Suppressor macrophage treated with lipopolysaccharide for 1 hour (primary cell): ENCODE measurements around the gene UBE2E2.

Source experiments
- DNase-seq, 3 donors: peaks; one replicate each; pipeline ENCODE4 v3.0.0-alpha.2; 2020 to 2022

UBE2E2 gene

DNA sequence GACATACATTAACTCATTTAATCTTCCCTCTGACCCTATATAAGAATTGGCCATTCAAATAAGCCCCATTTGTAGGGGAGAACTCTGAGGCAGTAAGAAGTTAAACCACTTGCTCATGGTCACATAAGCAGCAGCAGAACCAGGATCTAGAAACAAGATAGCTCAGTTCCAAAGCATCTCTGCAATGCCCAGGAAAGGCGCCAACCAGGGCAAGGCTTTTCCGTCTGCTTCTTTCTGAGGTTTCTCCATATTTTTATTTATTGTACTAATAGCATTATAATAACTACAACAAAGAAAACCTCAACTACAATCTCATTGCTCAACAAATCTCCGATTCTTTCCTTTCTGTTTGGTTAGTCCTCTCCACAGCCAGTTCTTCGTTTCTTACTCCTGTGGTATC is 4.3 kb upstream of the UBE2E2 start:
- DNase-seq: no peak

DNA sequence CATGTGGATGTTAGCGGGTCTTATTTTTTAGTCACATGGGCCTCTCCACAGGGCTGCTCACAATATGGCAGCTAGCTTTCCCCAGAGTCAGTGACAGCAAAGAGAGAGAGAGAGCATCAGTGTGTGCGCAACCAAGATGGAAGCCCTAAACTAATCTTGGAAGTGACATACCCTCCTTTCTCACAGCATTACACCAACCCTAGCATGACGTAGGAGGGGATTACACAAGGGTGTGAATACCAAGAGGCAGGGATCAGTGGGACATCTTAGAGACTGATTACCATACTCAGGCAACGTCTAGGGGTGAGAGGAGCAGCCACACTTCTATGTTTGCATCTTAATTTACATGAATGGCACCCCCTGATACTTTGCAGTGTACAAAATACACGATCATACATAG is 3.5 kb upstream of the UBE2E2 start:
- peak; percentile 36 to 43 (median 43) for DNase-seq

DNA sequence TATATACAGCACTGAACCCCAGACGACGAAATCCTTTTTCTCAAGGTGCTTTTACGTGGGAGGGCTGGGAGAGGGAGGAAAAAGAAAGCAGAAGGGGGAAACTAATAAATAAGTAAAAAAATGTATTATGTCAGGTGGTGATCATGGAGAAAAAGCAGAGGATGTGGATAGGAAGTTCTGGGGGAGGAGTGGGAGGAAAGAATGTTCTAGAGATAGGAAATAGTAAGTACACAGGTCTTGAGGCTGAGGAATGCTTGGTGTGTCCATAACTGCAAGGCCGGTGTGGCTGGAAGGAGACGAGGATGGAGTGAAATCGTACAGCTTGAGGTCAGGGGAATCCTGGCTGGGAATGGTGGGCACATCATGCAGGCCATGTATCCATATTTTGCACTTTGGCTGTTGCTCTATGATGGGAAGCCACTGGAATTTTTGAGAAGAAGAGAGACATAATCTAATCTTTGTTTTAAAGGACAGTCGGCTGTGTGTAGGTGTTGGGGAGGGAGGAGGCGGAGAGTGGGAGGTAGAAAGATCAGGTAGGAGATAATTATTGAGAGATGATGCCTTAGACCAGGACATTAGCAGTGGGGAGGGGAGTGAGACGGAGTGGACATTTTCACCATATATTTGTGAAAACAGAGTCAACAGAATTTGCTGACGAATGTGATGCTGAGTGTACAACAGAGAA is 1.8 kb upstream of the UBE2E2 start:
- DNase-seq: no peak

DNA sequence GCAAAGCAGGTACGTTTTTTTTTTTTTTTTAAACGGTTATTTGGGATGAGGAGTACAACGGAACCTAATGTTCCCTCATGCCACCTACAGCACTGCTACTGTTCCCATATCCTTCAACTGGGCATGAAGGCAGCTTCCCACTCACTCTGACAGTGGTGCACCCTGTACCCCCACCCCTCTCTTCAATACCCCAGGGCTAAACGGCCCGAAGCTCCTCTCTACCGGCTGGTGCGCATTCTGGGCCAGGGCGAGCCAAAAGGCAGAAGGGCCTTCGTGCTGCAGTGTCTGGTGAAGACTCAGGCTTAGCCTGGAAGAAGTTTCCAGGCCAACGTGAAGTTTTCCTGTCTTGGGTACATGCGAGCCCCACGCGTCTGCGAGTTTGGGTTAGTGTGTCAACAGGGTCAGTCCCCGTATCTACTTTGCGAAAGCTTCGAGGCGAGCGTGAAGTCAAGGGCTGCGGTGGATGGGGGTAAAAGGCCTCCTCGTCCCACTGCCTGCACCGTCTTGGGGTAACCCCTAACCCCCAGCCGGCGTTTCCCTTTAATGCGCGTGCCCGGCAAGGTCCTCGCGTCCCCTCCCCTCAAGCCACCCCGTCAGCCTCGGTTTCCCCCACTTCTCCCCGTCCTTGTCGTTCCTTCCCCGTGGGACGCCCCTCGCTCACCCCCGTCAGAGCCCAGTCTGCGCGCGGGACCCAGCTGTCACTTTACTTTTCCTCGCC is 765 bp upstream of the UBE2E2 start:
- DNase-seq: peak in 2 of 3 donors; percentile 50 to 55

DNA sequence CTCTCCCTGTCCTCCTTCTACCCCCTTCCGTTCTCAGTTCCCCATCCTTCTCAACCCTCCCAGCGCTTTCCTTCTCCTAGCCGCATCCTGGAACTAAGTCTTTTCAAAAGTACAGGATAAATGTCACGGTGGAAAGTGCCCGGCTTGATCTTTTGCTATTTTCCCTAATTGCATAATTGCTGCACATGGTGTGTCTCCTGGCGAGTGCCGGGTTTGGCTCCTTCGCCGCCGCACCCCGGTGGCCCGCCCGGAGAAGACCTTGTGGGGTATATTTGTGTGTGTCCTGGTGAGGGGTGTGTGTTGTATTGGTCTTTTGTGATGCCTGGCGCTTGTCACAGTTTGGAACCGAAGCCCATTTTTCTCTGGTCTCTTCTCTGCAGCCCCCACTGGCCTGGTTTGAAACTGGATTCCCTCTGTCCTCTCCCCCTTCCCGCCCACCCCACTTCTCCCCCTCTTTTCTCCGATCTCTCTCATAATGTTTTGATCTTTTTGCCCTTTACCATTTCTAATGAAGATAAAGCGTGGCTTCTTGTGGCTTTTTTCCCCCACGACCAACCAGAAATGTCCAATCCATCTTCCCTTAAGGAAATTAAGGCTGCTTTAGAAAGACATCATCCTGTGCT is 692 bp downstream of the UBE2E2 start:
- peak; percentile 67 to 73 (median 73) for DNase-seq

DNA sequence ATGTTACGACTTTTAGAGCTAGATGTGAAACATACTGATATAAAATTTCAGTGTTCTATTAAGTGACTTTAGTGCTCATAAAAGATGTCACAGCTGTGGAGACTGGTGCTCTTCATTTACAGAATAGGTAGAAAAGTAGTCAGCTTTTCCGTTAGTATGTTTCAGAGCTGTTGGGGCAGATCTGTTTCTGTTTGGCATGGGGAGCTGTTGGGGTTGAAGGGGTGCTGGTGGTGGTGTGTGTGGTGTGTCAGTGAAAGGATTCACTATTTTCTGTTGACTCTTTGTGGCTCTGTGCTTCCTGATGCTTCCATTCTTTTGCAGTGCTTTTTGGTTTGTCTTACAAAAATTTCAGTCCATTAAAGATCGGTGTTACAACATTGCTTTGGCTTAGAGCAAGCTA is 3.2 kb downstream of the UBE2E2 start:
- no peak for DNase-seq

DNA sequence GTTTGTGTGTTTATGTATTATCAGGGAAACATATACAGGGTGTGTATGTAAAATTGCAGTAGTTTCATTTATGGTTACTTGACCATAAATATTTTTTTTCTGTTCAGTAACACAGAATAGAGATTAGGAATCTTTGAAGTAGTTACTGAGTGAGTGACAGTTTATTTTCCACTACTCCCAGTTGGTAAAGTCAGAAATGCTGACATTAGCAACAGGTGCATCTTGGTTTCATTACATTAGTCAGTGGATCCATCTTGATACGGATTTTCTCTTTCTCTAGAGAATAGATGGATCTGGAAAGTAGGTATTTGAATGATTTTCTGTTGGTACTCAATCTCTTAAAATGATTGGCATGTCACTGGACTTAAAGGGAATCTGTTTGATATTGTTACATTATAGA is 6.0 kb downstream of the UBE2E2 start:
- DNase-seq: no peak

DNA sequence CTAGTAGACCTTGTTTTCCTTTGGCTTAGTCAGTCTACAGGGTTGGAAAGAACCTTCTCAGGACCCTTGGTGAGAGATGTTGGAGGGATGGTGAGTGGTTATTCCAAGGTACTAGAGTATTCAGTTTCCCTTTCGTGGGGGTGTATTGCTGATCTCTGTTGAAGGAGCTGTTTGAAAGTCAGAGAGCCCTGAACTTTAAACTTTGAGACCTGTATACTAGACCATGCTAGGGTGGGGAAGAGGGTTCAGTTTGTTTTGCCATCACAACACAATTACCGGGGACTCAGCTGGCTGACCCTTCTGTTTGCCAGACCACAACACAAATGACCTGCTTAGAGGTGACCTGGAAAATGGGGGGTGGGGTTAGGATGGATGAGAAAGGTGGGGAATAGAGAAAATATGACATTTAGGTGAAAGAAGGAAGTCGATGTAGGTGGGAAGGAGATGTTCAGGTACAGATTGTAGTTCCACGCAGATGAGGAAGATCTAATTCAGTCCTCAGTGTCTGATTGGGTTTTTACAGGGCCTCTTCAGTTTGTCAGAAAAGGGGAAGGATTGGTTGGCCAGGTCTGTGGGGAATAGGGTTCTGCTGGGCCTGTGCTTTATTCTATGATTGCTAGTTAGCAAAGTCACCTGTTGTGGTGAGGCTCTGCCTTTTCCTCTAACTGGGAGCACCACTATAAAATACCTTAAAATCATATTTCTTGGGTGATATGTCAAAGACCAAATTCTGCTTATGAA is 6.8 kb downstream of the UBE2E2 start:
- DNase-seq: no peak

DNA sequence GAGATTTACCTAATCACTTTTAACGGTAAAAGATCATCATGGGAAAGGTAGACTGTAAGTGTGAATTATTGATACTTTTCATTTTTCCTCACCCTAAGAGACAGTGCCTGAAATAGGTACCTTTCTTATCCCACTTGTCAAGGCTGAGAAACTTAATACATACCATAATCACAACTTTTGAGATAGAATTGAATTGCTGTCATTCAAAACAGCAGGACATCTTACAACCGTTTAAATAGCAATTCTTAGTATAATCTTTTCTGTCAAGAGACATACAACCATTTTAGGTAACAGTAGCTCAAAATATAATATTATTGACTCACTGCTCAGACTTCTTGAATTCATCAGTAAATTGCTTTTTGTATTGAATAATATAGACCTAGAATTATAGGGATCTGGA is 10.7 kb downstream of the UBE2E2 start:
- no peak for DNase-seq

DNA sequence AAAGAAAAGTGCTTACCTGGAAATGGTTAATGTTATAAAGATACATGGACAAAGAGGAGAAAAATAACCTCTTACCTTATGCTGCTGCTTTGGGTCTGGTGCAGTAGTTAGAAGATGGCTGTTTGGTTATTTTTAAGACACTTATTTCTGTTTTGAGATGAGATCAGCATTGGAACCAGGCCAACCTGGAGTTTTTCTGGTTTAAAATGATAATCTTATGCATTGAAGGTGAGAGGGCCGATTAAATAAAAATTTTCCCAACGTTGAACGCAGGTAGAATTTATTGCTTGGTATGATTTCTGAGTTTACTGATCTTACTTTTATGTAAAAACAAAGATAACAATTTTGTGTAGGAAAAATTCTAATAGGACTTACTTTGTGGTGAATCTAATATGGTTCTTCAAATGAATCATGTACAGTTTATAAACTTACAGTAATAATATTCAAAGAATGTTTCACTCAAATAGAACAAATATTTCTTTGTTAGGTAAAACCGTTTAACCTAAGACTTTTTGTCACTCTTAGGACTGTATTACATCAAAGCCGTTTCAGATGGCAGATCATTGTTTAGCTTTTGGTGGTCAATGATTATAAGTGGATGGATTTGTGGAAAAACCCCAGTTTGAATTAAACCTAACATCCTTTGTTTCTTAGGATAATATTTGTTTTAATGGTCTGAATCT is 14.9 kb downstream of the UBE2E2 start:
- no peak for DNase-seq

DNA sequence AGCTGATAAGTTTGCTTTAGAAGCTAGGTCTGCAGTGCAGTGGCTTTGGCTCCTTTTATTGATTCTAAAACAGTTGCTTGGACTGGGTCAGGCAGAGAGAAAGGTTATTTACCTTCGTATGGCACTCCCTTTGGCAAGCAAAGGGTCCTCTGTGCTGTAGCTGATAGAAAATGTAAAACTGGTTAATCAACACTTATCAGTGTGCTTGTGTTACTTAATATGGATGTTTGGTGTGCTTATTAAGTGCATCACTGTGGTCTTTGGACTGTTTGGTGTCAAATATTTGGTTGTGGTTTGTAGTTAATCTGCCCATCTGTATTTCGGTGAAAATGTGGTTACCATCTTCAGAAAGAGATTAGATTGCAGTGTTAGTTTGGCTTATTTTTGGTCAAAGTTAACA is 16.0 kb downstream of the UBE2E2 start:
- no peak for DNase-seq

DNA sequence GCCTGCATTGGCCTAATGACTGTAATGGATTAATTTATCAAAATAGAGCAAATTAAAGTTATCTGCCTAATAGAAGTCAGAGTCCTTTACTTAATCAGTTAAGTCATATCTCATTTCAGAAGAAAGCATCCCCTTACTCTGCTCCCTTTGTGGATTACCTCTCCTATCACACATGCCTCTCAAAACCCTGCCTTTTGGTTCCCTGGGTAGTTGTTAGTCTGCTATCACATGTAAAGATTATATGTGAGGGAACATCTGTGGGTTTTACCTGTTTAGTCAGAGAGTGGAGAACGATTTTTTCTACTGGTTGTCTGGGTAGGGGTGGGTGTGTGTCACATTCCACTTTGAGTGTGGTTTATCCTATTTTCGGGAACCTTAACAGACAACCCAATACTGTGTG is 16.4 kb downstream of the UBE2E2 start:
- no peak for DNase-seq

DNA sequence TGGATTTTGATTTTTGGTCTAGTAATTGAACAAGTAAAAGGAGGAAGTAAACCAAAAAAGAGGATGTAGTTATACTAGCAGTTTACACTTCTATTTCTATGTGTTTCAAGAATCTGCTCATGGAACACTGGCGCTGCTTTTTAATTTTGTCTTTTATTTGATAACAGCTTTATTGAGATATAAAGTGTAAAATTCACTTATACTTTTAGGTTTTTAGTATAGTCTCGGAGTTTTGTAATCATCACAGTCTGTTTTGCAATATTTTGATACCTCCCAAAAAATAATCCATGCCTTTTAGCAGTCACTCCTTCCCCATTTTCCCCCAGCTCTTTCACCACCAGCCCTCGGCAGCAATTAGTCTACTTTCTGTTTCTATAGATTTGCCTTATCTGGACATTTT is 18.0 kb downstream of the UBE2E2 start:
- DNase-seq: peak; percentile 67 to 77 (median 75)

DNA sequence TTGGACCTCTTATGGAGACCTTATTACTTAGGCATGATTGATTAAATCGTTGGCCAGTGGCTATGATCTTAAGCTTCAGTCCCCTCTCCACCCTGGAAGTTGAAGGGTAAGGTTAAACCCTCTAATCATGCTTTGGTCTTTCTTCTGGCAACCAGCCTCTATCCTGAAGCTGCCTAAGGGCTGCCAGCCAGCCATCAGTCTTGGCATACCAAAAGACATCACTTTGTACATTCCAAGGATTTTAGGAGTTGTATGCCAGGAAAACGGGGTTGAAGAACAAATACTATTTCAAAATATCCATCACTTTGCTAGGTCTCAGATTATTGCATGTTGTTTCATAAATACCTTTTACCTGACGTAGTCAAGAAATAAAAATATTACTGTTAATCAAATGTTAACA is 28.9 kb downstream of the UBE2E2 start:
- DNase-seq: no peak

DNA sequence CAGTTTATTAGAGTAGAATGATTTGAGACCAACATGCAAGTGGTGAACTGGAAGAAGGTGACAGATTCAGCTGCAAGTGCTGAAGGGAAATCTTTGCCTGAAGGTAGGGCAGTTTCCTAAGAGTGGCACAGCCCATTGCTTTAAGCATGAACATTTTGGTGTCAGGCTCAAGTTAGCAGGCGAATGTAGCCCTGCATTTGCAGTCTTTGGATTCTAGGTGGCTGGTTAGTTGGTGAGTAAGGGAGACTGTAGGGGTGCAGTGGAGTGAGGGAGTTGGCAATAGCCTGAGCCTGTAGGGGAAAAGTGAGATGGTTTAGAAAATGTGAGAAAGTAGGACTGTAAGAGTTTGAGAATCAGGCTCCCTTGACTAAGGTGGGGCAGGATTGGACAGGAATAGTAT is 29.7 kb downstream of the UBE2E2 start:
- no peak for DNase-seq

DNA sequence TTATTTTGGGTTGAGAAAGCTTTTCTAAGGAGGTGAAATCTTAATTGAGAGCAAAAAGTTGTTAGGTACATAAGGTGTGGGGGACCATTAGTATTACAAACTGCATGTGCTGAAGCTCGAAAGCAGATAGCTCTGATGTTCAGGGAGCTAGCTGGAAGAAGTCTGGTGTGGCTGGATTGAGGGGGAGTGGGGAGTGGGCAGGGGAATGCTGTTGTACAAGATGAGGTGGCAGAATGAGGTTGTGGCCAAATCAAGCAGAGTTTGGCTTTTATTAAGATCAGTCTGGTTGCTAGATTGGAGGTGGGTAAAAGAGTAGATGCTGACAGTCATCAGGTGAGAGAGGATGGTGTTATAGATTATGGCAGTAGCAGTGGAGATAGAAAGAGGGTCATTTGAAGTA is 32.1 kb downstream of the UBE2E2 start:
- DNase-seq: no peak

DNA sequence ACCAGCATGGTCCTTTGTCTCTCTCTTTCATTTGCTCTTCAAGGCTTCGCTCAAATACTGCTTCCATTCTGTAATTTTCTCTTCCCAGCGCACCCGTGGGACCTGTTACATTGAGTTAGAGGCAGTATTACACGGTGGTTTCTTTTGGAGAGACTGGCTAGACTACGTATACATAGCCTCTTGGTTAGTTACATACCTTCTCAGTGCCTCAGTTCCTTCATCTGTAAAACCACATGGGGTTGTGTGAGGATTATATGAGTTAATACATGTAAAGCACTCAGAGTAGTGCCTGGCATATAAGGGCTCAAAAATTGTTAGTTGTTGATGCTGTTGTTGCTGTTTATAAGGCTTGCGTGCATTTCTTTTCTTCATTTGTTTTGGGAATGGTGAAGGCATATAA is 33.8 kb downstream of the UBE2E2 start:
- no peak for DNase-seq

DNA sequence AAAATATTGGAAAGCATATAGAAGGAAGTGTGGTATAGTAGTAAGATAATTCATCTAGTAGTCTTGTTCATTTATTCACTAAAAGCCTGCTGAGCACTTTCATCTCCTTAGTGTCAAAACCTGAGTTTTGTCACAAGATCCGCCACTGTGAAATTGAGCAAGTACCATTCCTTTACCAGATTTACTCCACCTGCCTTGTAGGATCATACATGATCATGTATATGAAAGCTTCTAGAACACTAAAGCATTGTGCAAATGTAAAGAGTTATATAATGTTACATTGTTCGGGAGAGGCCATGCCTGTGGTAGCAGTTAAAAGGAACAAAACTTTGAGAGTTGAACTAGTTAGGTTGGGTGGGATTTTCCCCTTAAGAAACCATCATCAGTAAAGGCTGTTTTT is 35.0 kb downstream of the UBE2E2 start:
- no peak for DNase-seq

DNA sequence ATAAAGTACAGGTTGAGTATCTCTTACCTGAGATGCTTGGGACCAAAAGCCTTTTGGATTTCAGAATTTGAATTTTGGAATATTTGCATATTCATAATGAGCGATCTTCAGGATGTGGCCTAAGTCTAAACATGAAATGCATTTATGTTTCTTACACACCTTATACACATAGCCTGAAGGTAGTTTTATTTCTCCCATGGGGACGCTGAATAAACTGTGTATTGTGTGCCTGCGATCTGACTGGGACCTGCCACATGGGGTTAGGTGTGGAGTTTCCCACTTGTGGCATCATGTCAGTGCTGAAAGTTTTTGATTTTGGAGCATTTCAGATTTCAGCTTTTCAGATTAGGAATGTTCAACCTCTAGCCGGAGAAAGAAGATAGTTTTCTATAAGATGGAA is 35.5 kb downstream of the UBE2E2 start:
- DNase-seq: no peak

DNA sequence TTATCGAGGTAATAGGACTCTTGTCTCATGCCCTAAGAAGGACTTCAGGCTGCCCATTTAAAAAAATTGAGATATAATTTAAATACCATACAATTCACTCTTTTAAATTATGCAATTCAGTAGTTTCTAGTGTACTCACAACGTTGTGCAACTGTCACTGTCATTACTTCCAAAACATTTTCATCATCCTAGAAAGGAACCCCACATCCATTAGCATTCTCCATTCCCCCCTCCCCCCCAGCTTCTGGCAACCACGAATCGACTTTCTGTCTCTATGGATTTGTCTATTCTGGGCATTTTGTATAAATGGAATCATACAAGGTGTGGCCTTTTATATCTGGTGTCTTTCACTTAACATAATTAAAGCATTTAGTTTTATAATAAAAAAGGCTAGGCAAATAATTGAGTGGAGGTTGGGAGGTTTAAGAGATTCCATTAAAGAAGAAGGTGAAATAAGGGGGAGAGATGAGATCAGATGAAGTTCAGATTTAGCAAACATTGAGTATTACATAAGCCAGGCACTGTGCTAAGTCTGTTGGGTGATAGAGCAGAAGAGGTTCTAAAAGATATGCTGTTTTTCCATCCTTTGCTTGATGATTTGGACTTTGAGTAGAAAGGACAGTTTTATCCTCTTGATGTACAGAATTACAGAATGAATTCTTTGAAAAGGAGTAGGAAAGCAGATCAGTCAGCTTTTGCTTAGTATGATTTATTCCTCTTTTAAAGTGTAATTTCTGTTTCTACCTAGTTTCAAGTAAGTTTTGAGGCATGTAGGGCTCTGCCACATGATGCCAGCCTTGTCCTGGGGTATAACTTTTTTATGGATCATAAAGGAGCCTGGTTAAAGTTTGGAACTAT is 36.3 kb downstream of the UBE2E2 start:
- peak; percentile 66 to 85 (median 84) for DNase-seq

DNA sequence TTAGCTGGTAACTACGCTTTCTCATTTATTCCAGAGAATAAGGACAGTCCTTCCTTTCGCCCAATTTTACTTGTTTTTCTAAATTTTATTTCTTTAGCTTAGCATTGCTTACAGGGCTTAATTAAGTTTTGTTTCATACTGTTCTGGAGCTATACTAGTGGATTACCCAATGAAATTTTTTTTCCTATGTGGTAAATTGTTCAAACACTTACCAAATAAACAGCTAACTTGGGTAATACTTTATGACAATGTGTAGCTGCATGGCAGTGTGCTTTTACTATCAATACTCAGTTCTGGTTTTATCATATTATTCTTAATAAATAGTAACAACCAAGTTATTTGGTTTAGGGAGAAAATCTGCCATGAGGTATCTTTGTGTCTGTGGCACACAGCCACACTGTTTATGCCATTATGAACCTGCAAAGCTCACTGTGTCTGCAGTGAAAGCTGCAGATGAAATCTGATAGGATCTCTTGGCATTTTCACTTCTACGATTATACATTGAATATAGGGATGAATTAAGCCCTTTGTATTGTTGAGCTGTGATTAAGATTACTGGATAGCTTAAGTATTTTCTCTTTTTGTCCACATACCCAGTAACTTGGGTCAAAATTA is 37.2 kb downstream of the UBE2E2 start:
- peak in 2 of 3 donors; percentile 44 to 46 for DNase-seq

DNA sequence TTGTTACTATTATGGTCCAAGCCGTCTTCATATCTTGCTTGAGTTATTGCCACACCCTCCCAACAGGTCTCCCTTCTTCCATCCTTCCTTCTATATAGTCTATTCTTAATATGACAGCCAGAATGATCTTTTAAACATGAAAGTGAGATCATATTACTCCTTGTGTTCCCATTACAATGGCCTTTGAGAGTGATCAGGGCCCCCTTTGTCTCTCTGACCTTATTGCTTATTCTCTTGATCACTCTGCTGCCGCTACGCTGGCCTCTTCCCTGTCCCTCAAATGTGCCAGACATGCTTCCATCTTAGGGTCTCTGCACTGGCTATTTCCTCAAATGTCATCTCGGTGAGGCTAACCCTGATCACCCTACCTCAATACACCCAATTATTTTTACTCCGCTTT is 38.1 kb downstream of the UBE2E2 start:
- no peak for DNase-seq
